NCI-H146 (cell line): ENCODE measurements around the gene NELFB.

Experiments
- DNase-seq: peaks from one replicate; lab custom pipeline; 2025; lab: John Stamatoyannopoulos, UW

NELFB gene

GRCh38 chr9:137281345-137282116, 26.4 kb downstream of the NELFB start:
- no peak for DNase-seq

GRCh38 chr9:137286975-137287383, 31.9 kb downstream of the NELFB start:
- DNase-seq, result peak; percentile 69

- DNase-seq, result no peak
Observed at GRCh38 chr9:137293094-137293481, 38.0 kb downstream of the NELFB start.

GRCh38 chr9:137293482-137294090, 38.5 kb downstream of the NELFB start:
- no peak for DNase-seq

- peak; percentile 68 for DNase-seq
Observed at GRCh38 chr9:137294091-137294680, 39.1 kb downstream of the NELFB start.

GRCh38 chr9:137294681-137295237, 39.6 kb downstream of the NELFB start:
- DNase-seq, result peak; percentile 61

- DNase-seq, result peak; percentile 20
Observed at GRCh38 chr9:137295238-137295811, 40.2 kb downstream of the NELFB start.

GRCh38 chr9:137295849-137296669, 40.9 kb downstream of the NELFB start:
- peak; percentile 24 for DNase-seq

GRCh38 chr9:137296670-137297664, 41.8 kb downstream of the NELFB start:
- DNase-seq, result no peak

GRCh38 chr9:137297966-137298365, 42.8 kb downstream of the NELFB start:
- peak; percentile 44 for DNase-seq

- DNase-seq, result no peak
Observed at GRCh38 chr9:137298401-137299202, 43.5 kb downstream of the NELFB start.

- no peak for DNase-seq
Observed at GRCh38 chr9:137299203-137299565, 44.1 kb downstream of the NELFB start.

GRCh38 chr9:137299938-137300337, 44.8 kb downstream of the NELFB start:
- DNase-seq, result no peak

GRCh38 chr9:137300567-137301080, 45.5 kb downstream of the NELFB start:
- DNase-seq, result no peak

GRCh38 chr9:137301081-137301947, 46.2 kb downstream of the NELFB start:
- DNase-seq, result peak; percentile 56

GRCh38 chr9:137302118-137302448, 47.0 kb downstream of the NELFB start, which contains the start of gene NRARP:
Gene NRARP, minus strand, starts transcription at chr9:137302271. Its CDS starts 343 bp downstream, at chr9:137301928.
- DNase-seq, result peak; percentile 87

GRCh38 chr9:137302449-137303150, 47.5 kb downstream of the NELFB start:
- peak; percentile 84 for DNase-seq
